ENCODE data around the gene FANCI.

FANCI gene

GRCh38 chr15:89325039-89325803 is 81.4 kb downstream of the FANCI start:
- Histone ChIP-seq H3K27me3 (replicated peaks; ENCODE audit: control insufficient read depth, insufficient read depth, low read length) (no peaks in the 10 kb centered on the region), H3K36me3 (ENCODE audit: control insufficient read depth, insufficient read depth, low read length) (peaks cover 73% of the 10 kb centered on the region), H3K4me3 (replicated peaks; ENCODE audit: low read depth, low read length) (no peak overlapping the region)
- DNase-seq (ENCODE audit: extremely low read depth, insufficient read length) = no peak
- TF ChIP-seq CTCF (IDR thresholded peaks at IDR 0.05; ENCODE audit: insufficient read depth, low read length, poor library complexity, severe bottlenecking) = no peak

DNA sequence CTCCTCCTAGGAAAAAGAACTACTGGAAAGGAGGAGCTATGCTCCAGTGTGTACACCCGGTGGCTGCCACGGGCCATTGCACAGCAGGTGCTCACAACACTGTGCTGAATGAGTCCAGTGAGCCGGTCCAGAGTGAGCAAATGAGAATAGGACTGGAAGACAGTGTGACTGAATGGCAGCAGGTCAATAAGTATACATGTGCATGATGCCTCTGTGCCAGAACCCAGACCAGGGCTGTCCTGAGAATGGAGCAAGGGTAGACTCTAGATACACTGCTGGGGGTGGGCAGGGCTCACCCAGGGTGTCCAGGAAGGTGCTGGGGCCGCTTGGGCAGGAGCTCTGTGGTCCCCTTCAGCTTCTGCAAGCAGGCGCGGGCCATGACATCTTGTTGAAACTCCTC is 82.5 kb downstream of the FANCI start:
- H3K36me3 ChIP-seq (ENCODE audit: control insufficient read depth, insufficient read depth, low read length) = peaks cover 66% of the 10 kb centered on the region
- no peak for DNase-seq (ENCODE audit: extremely low read depth, insufficient read length)
- no peak overlapping the region for H3K4me3 ChIP-seq (replicated peaks; ENCODE audit: low read depth, low read length)
- no peaks in the 10 kb centered on the region for H3K27me3 ChIP-seq (replicated peaks; ENCODE audit: control insufficient read depth, insufficient read depth, low read length)
- no peak for TF ChIP-seq CTCF (IDR thresholded peaks at IDR 0.05; ENCODE audit: insufficient read depth, low read length, poor library complexity, severe bottlenecking)

GRCh38 chr15:89327113-89327512 is 83.3 kb downstream of the FANCI start:
- Histone ChIP-seq H3K27me3 (replicated peaks; ENCODE audit: control insufficient read depth, insufficient read depth, low read length) (no peaks in the 10 kb centered on the region), H3K36me3 (ENCODE audit: control insufficient read depth, insufficient read depth, low read length) (peaks cover 63% of the 10 kb centered on the region), H3K4me3 (replicated peaks; ENCODE audit: low read depth, low read length) (no peak overlapping the region)
- DNase-seq (ENCODE audit: extremely low read depth, insufficient read length) = no peak
- no peak for TF ChIP-seq CTCF (IDR thresholded peaks at IDR 0.05; ENCODE audit: insufficient read depth, low read length, poor library complexity, severe bottlenecking)

GRCh38 chr15:89328398-89329254 is 84.8 kb downstream of the FANCI start:
- Histone ChIP-seq H3K36me3 (ENCODE audit: control insufficient read depth, insufficient read depth, low read length) (peaks cover 53% of the 10 kb centered on the region), H3K4me3 (replicated peaks; ENCODE audit: low read depth, low read length) (no peak overlapping the region), H3K27me3 (replicated peaks; ENCODE audit: control insufficient read depth, insufficient read depth, low read length) (no peaks in the 10 kb centered on the region)
- TF ChIP-seq CTCF (IDR thresholded peaks at IDR 0.05; ENCODE audit: insufficient read depth, low read length, poor library complexity, severe bottlenecking) = no peak
- no peak for DNase-seq (ENCODE audit: extremely low read depth, insufficient read length)

DNA sequence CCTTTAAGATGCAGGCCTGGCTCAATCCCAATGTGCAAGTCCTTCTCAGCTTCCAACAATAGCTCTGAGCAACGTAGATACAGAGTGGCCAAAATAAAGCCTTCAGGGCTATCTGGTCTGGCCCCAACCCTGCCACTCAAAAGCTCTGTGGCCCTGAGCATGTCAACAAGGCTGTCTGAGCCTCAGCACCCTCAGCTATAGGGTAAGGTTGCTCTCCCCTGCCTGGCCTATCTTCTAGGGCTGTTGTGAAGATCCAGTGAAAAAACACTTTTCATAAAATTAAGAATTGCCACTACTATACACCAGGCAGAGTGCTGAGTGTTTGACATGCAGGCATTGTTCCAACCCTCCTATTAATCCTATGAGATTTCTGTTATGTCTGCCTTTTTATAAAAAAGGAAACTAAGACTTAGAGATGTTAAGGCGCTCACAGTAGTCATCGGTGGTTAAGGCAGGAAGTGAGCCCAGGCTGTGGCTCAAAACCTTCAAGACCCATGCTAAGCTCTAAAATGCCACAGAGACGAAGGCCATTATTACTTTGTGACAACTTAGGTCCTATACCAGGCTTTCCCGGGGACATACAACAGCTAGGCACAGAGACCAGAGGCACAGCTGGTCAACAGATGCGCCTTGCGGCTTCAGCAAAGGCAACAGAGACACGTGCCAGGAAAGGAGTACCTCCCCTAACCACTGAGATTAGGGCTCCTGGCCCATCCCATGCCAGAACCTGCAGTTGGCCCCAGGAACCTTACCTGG is 85.7 kb downstream of the FANCI start:
- DNase-seq (ENCODE audit: extremely low read depth, insufficient read length) = no peak
- Histone ChIP-seq H3K36me3 (ENCODE audit: control insufficient read depth, insufficient read depth, low read length) (peaks cover 47% of the 10 kb centered on the region), H3K4me3 (replicated peaks; ENCODE audit: low read depth, low read length) (no peak overlapping the region), H3K27me3 (replicated peaks; ENCODE audit: control insufficient read depth, insufficient read depth, low read length) (no peaks in the 10 kb centered on the region)
- TF ChIP-seq CTCF (IDR thresholded peaks at IDR 0.05; ENCODE audit: insufficient read depth, low read length, poor library complexity, severe bottlenecking) = no peak
